ENCODE measurements around the gene GXYLT1. TPM values are rescaled to one million over a fixed set of nuclear protein-coding genes. Genes with fewer than 3 reads are reported as not detected.

GXYLT1 gene
- total and polyA plus RNA-seq, 2 of the 13 experiments (the other 11 are each of a cell fraction or from before 2014, with no cell fraction given) = 7.8 to 17.0 TPM

GRCh38 chr12:42102720-42103119 lies 42.0 kb downstream of the GXYLT1 start:
- Histone ChIP-seq H3K4me1 (ENCODE audit: insufficient read depth, low read length) (no peaks in the 10 kb centered on the region), H3K36me3 (replicated peaks in 1 of 2; ENCODE audit: control insufficient read depth in 1 of 2, insufficient read depth in 2 of 2, low read length in 2 of 2) (peaks cover 0 to 8% of the 10 kb centered on the region in 2 experiments; a peak in 1 of 5 replicates), H3K4me3 (replicated peaks in 1 of 3; ENCODE audit: insufficient read depth in 1 of 3, low read depth in 2 of 3, low read length in 3 of 3) (no peak overlapping the region), H3K9ac (ENCODE audit: insufficient read depth, low read depth, low read length) (no peak overlapping the region), H3K79me2 (ENCODE audit: insufficient read depth, low read length) (no peaks in the 10 kb centered on the region), H3K27me3 (ENCODE audit: control insufficient read depth in 1 of 2, insufficient read depth in 2 of 2, low read length in 2 of 2) (no peaks in the 10 kb centered on the region; a peak in 1 of 5 replicates), H3K9me3 (ENCODE audit: low read length) (no peaks in the 10 kb centered on the region), H3K4me2 (ENCODE audit: low read depth, low read length) (no peak overlapping the region), H4K20me1 (ENCODE audit: insufficient read depth, low read length) (no peaks in the 10 kb centered on the region), H3K27ac (ENCODE audit: extremely low read length, insufficient read depth, low read length) (no peak overlapping the region), H2AFZ (ENCODE audit: low read length) (no peak overlapping the region)
- CTCF ChIA-PET (ENCODE audit: low intra/inter-chr PET ratio, low total read pairs) = no interaction called here
- FAIRE-seq (no peak), DNase-seq (ENCODE audit: low spot score) (no peak), ATAC-seq (no peak)
- POLR2A ChIA-PET = no interaction called here
- TF ChIP-seq ZSCAN30 (CRISPR knock-in tag; IDR thresholded peaks at IDR 0.05) (no peak), ZNF616 (CRISPR knock-in tag; IDR thresholded peaks at IDR 0.05; ENCODE audit: low read depth) (no peak), ZNF446 (CRISPR knock-in tag; IDR thresholded peaks at IDR 0.05) (no peak), ZNF776 (CRISPR knock-in tag; IDR thresholded peaks at IDR 0.05) (no peak), HOXA3 (CRISPR knock-in tag; IDR thresholded peaks at IDR 0.05) (no peak), ZFP37 (CRISPR knock-in tag; IDR thresholded peaks at IDR 0.05; ENCODE audit: borderline replicate concordance) (no peak), ZNF737 (CRISPR knock-in tag; IDR thresholded peaks at IDR 0.05; ENCODE audit: borderline replicate concordance) (no peak), NR3C1 (CRISPR knock-in tag; IDR thresholded peaks at IDR 0.05) (no peak), ZC3H4 (CRISPR knock-in tag; IDR thresholded peaks at IDR 0.05; ENCODE audit: borderline replicate concordance) (no peak), MBD4 (IDR thresholded peaks at IDR 0.05; ENCODE audit: borderline replicate concordance, low read length) (no peak), PREB (CRISPR knock-in tag; IDR thresholded peaks at IDR 0.05) (no peak), ZFP41 (CRISPR knock-in tag; IDR thresholded peaks at IDR 0.05; ENCODE audit: borderline replicate concordance) (no peak), TERF1 (CRISPR knock-in tag; IDR thresholded peaks at IDR 0.05) (no peak), ZNF414 (CRISPR knock-in tag; IDR thresholded peaks at IDR 0.05) (no peak)
- intact Hi-C loops (cut with micrococcal nuclease; ENCODE audit: unreplicated experiment) = no loop called here
- BruUV-seq (replicated peaks) = no TSS peak
- in situ Hi-C loops (cut with HindIII; ENCODE audit: extremely low pct_ligation_motif_present, low pct_unique_long_range_greater_than_20kb) = no loop called here
- 97% methylated on average over 3 of the region's 3 CpGs for WGBS (ENCODE audit: low lambda C conversion rate)

Measured in HepG2 (cell line).